CMK (cell line): ENCODE measurements around the gene GIPC2.
A peak's percentile ranks its signal among the peaks of the same experiment; 100 is the strongest.
"Not testable (repeated sequence)": the region's sequence is repeated elsewhere in the genome, so short reads cannot be mapped to it uniquely, and the experiment has no call there.

Experiments
- DNase-seq: peaks from one replicate; pipeline ENCODE4 v3.0.0-alpha.2; 2010; ENCODE audit warnings: low read depth

Gene GIPC2

GRCh38 chr1:78038071-78038470 lies 7.7 kb upstream of the GIPC2 start:
- no peak for DNase-seq

- no peak for DNase-seq
These were observed 7.3 kb upstream of the GIPC2 start for GRCh38 chr1:78038491-78038939.

GRCh38 chr1:78040484-78041089 lies 5.2 kb upstream of the GIPC2 start:
- DNase-seq = no peak

GRCh38 chr1:78043436-78043835 lies 2.3 kb upstream of the GIPC2 start:
- no peak for DNase-seq

GRCh38 chr1:78044796-78045562 lies 787 bp upstream of the GIPC2 start:
- DNase-seq = no peak

GRCh38 chr1:78045563-78045925 lies 222 bp upstream of the GIPC2 start:
- no peak for DNase-seq

GRCh38 chr1:78047106-78047505 lies 1.3 kb downstream of the GIPC2 start:
- no peak for DNase-seq

GRCh38 chr1:78047631-78048030 lies 1.9 kb downstream of the GIPC2 start:
- no peak for DNase-seq

GRCh38 chr1:78048446-78048845 lies 2.7 kb downstream of the GIPC2 start:
- no peak for DNase-seq

- DNase-seq = no peak
These were observed 3.6 kb downstream of the GIPC2 start for GRCh38 chr1:78049396-78049795.

- no peak for DNase-seq
These were observed 5.2 kb downstream of the GIPC2 start for GRCh38 chr1:78051005-78051404.

GRCh38 chr1:78052685-78053405 lies 7.1 kb downstream of the GIPC2 start:
- DNase-seq = peak; percentile 9

GRCh38 chr1:78053498-78053897 lies 7.7 kb downstream of the GIPC2 start:
- DNase-seq = no peak

- no peak for DNase-seq
These were observed 8.8 kb downstream of the GIPC2 start for GRCh38 chr1:78054559-78054958.

GRCh38 chr1:78054972-78055371 lies 9.2 kb downstream of the GIPC2 start:
- DNase-seq = no peak

GRCh38 chr1:78055565-78056132 lies 9.9 kb downstream of the GIPC2 start:
- DNase-seq = no peak

- no peak for DNase-seq
These were observed 12.9 kb downstream of the GIPC2 start for GRCh38 chr1:78058670-78059069.

GRCh38 chr1:78060857-78061563 lies 15.2 kb downstream of the GIPC2 start:
- DNase-seq = no peak

- DNase-seq = no peak
These were observed 16.2 kb downstream of the GIPC2 start for GRCh38 chr1:78061825-78062523.

GRCh38 chr1:78064886-78065285 lies 19.1 kb downstream of the GIPC2 start:
- not testable (repeated sequence) for DNase-seq

GRCh38 chr1:78068681-78069283 lies 23.0 kb downstream of the GIPC2 start:
- DNase-seq = no peak
